AG04449 (cell line): ENCODE results near the gene PAM16.

Experiments
- CTCF ChIA-PET: fragments of 350-600 bp; formaldehyde crosslinking; extraction: SDS; loops from one replicate; lab custom pipeline; 2021; ENCODE audit warnings: antibody characterized with exemption; lab: Yijun Ruan, JAX
- POLR2A ChIA-PET: fragments of 400-600, 350-600 bp; formaldehyde crosslinking; extraction: SDS; loops from one replicate; lab custom pipeline; 2020; ENCODE audit warnings: antibody characterized with exemption, inconsistent platforms; lab: Yijun Ruan, JAX
- DNase-seq: peaks from one replicate; pipeline ENCODE4 v3.0.0-alpha.2; 2010; ENCODE audit warnings: low read depth, low spot score
- H3K4me3 ChIP-seq: 2 replicates; pipeline ENCODE4 v1.5.1; 2011; ENCODE audit warnings: low read depth, mild to moderate bottlenecking, control low read depth, low read length
- CTCF ChIP-seq: IDR thresholded peaks from one replicate; pipeline ENCODE4 v1.5.1; 2011; ENCODE audit warnings: mild to moderate bottlenecking, moderate library complexity, low read length, control low read depth, inconsistent platforms; ENCODE audit not compliant: insufficient read depth; ENCODE audit errors: missing control alignments

Gene PAM16

DNA sequence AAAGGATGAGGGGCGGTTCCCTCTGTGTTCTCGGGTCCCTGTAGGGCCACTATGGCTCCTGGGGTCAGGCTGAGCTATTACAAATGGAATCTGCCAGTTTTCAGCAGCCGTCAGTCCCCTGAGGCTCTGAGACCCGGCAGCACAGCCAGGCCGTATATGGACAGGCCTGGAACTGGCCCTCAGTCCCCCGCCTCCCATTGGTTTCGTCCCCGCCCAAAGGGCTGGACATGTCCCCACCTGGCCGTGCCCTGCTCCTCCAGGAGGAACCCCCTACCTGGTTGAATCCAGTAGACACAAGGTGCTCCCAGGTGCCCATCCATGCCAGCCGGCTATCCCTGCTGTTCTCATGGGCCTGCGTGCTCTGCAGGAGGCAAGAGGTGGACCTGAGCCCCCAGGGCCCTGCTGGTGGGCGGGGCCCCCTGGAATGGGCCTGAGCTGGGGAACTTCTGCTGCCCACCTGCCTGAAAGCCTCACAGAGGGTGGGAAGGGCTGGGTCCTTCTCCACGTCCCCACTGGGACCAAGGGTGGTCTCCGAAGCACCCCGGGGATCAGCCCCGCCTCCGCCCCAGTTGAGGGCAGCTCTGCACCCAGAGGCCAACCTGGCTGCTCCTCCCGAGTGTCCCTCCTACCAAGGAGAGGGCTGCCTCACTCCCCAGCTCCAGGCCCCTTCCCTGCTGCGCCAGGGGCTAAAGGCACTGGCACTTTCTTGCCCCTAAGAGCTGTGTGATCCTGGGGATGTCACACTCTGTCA is 37.3 kb upstream of the PAM16 start:
- POLR2A ChIA-PET = interaction anchor here (3.3 kb wide), 1 partner anchor 16 kb away, joined by 18 read pairs; the partner anchor contains the start of gene VASN
- no peak overlapping the region for H3K4me3 ChIP-seq
- CTCF ChIA-PET = interaction anchor here (0.9 to 23.7 kb wide), 3 partner anchors 13 to 28 kb away, joined by 3 to 389 read pairs (median 65); no protein-coding TSS in a partner anchor
- no peak for DNase-seq
- no peak for TF ChIP-seq CTCF

DNA sequence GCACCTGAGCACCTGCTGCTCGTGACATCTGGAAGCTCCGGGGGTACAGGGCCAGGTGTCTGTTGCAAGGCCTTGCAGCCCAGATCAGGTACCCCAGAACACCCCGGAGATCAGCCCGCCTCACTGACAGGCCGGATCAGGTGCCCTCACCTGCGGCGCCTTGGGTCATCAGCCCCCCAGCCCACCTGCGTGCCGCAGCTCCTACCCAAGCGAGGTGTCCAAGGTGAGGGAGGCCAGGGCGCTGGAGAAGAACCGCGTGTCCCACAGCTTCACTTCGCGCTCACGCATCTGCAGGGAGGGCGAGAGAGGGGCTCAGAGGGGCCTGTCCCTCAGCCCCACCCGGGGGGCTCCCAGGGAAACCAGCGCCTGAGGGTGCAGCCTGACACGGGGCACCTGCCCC is 36.7 kb upstream of the PAM16 start:
- no peak overlapping the region for H3K4me3 ChIP-seq
- POLR2A ChIA-PET = no interaction called here
- CTCF ChIA-PET = interaction anchor here (1.1 to 23.7 kb wide), 3 partner anchors 16 to 30 kb away, joined by 5 to 389 read pairs (median 9); no protein-coding TSS in a partner anchor
- TF ChIP-seq CTCF = no peak
- DNase-seq = no peak

GRCh38 chr16:4386951-4387565 is 35.9 kb upstream of the PAM16 start:
- ChIA-PET POLR2A (interaction anchor here (1.0 to 2.3 kb wide), 2 partner anchors 10 to 14 kb away, joined by 4 to 15 read pairs; no protein-coding TSS in a partner anchor), CTCF (interaction anchor here (1.1 to 23.7 kb wide), 4 partner anchors 8 to 29 kb away, joined by 4 to 389 read pairs (median 7); no protein-coding TSS in a partner anchor)
- TF ChIP-seq CTCF = no peak
- no peak overlapping the region for H3K4me3 ChIP-seq
- no peak for DNase-seq

- ChIA-PET CTCF (interaction anchor here (1.0 to 23.7 kb wide), 6 partner anchors 9 to 28 kb away, joined by 3 to 389 read pairs (median 4); no protein-coding TSS in a partner anchor), POLR2A (interaction anchor here (1.0 to 2.3 kb wide), 3 partner anchors 9 to 14 kb away, joined by 4 to 15 read pairs (median 6); no protein-coding TSS in a partner anchor)
- no peak for TF ChIP-seq CTCF
- DNase-seq = no peak
- no peak overlapping the region for H3K4me3 ChIP-seq
Measured at GRCh38 chr16:4386451-4386805, 35.3 kb upstream of the PAM16 start.

DNA sequence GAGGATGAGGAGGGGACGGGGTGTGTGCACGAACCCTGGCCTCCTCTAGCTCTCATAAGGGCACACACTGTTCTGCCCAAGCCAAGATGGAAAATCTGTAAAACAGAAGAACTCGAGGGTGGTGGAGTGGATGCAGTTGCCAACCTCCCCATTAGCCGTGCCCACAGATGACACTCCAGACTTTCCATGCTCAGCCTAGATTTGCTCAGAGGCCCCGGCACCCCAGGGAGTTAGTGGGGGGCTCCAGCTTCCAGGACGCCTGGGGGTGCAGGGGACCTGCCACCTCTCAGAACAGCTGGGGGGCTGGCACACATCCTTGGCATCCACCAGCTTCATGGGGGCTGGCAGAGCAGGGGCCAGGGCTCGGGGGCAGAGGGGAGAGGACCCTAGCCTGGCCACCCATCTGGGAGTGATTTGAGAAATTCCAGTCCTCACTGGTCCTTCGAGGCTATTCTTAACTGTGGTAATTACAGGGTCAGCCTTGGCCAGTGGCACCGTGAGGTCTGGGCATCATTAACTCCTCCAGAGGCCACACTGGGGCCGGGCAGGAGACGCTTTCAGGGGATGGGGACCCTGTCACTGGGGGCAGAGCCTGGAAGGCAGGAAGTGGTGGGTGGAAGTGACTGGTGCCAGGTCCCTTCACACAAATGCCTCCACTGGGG is 34.8 kb upstream of the PAM16 start:
- CTCF ChIA-PET = interaction anchor here (0.9 to 23.7 kb wide), 6 partner anchors 9 to 28 kb away, joined by 3 to 389 read pairs (median 4); no protein-coding TSS in a partner anchor
- TF ChIP-seq CTCF = no peak
- H3K4me3 ChIP-seq = no peak overlapping the region
- no peak for DNase-seq
- POLR2A ChIA-PET = interaction anchor here (1.0 to 2.3 kb wide), 3 partner anchors 9 to 13 kb away, joined by 4 to 15 read pairs (median 6); no protein-coding TSS in a partner anchor
